ENCODE measurements around the gene RNASET2.

- no peak for TF ChIP-seq CTCF (IDR thresholded peaks at IDR 0.05)
- no peak for TF ChIP-seq POLR2A (IDR thresholded peaks at IDR 0.05)
These were observed 17.0 kb downstream of the RNASET2 start for GRCh38 chr6:166939345-166939744.

All from lower leg skin (tissue), 3 donors.